Measurements from ENCODE around the gene BCL11A. TPM values are rescaled to one million over a fixed set of nuclear protein-coding genes. Genes with fewer than 3 reads are reported as not detected.

Gene BCL11A
- total and polyA plus RNA-seq, 2 experiments from 2014 or later: 57.5 to 77.6 TPM

DNA sequence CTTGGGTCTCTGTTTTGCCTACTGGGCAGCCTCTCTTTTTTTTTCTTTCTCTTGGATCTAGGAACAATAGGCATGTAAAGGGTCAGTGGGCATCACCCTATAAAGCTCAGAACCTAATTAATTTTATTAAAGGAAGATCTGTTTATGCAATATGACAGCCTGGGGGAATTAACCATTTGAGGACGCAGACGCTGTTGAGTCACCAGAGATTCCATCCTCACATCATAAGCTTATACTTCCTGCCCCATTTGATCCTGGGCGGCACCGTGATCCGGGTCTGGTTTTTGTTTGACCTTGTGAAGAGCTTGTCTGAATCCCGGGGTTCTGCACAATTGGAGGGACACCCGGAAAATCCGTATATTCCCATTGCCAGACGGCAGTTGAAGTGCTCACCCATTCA is 16.8 kb upstream of the BCL11A start:
- H3K36me3 Mint-ChIP-seq (ENCODE audit: low read depth): no peaks in the 10 kb centered on the region
- peak overlapping the region; percentile 71 for H3K4me3 ChIP-seq

More for the DNA sequence above, 16.8 kb upstream of the BCL11A start:
- Histone ChIP-seq H4K20me1 (replicated peaks; ENCODE audit: insufficient read depth) (no peaks in the 10 kb centered on the region), H3F3A (replicated peaks; ENCODE audit: low read depth) (no peaks in the 10 kb centered on the region), H3K79me2 (replicated peaks; ENCODE audit: insufficient read depth) (no peaks in the 10 kb centered on the region), H3K9me2 (ENCODE audit: insufficient read depth) (no peaks in the 10 kb centered on the region), H3K27ac (ENCODE audit: low read depth) (no peak overlapping the region), H3K4me2 (peak overlapping the region; percentile 90), H3K36me3 (ENCODE audit: insufficient read depth) (no peaks in the 10 kb centered on the region), H3K27me3 (ENCODE audit: insufficient read depth) (peaks cover 48% of the 10 kb centered on the region), H2AFZ (peak overlapping the region; percentile 91; the same call in 1 of the 2 replicates), H3K4me1 (ENCODE audit: insufficient read depth) (peaks cover 36% of the 10 kb centered on the region)
- DNase-seq (ENCODE audit: low spot score) (peak; percentile 30), ATAC-seq (no peak)
- Mint-ChIP-seq H3K9me3 (no peaks in the 10 kb centered on the region), H3K27ac (no peak overlapping the region), H3K27me3 (ENCODE audit: insufficient read depth, low read depth, poor library complexity) (peaks cover 2% of the 10 kb centered on the region), H3K4me1 (peaks cover 25% of the 10 kb centered on the region), H3K4me3 (no peak overlapping the region)
- TF ChIP-seq JUNB (IDR thresholded peaks at IDR 0.05; ENCODE audit: unreplicated experiment) (no peak), ZNF462 (CRISPR knock-in tag; IDR thresholded peaks at IDR 0.05) (no peak), REST (IDR thresholded peaks at IDR 0.05; ENCODE audit: unreplicated experiment) (no peak), EZH2 (IDR thresholded peaks at IDR 0.05; ENCODE audit: low read depth, unreplicated experiment) (no peak), ZNF331 (CRISPR knock-in tag; IDR thresholded peaks at IDR 0.05; ENCODE audit: low read depth) (no peak), POLR2AphosphoS5 (IDR thresholded peaks at IDR 0.05; ENCODE audit: low read depth) (no peak), STAT1 (IDR thresholded peaks at IDR 0.05; ENCODE audit: unreplicated experiment) (no peak), EZH2phosphoT487 (IDR thresholded peaks at IDR 0.05; ENCODE audit: unreplicated experiment) (no peak), CREB1 (CRISPR knock-in tag; IDR thresholded peaks at IDR 0.05; ENCODE audit: low read depth) (no peak), ZNF114 (CRISPR knock-in tag; IDR thresholded peaks at IDR 0.05) (no peak), NANOG (IDR thresholded peaks at IDR 0.05; ENCODE audit: borderline replicate concordance) (no peak)
- TF ChIP-seq, protein P1, sequence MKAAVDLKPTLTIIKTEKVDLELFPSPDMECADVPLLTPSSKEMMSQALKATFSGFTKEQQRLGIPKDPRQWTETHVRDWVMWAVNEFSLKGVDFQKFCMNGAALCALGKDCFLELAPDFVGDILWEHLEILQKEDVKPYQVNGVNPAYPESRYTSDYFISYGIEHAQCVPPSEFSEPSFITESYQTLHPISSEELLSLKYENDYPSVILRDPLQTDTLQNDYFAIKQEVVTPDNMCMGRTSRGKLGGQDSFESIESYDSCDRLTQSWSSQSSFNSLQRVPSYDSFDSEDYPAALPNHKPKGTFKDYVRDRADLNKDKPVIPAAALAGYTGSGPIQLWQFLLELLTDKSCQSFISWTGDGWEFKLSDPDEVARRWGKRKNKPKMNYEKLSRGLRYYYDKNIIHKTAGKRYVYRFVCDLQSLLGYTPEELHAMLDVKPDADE (IDR thresholded peaks at IDR 0.05): no peak
- TF ChIP-seq, protein P2, sequence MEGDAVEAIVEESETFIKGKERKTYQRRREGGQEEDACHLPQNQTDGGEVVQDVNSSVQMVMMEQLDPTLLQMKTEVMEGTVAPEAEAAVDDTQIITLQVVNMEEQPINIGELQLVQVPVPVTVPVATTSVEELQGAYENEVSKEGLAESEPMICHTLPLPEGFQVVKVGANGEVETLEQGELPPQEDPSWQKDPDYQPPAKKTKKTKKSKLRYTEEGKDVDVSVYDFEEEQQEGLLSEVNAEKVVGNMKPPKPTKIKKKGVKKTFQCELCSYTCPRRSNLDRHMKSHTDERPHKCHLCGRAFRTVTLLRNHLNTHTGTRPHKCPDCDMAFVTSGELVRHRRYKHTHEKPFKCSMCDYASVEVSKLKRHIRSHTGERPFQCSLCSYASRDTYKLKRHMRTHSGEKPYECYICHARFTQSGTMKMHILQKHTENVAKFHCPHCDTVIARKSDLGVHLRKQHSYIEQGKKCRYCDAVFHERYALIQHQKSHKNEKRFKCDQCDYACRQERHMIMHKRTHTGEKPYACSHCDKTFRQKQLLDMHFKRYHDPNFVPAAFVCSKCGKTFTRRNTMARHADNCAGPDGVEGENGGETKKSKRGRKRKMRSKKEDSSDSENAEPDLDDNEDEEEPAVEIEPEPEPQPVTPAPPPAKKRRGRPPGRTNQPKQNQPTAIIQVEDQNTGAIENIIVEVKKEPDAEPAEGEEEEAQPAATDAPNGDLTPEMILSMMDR (conservative IDR thresholded peaks at IDR 0.05; ENCODE audit: low read depth in 2 of 2): no peak

Data from GM23338 (cell line).